Esophagus muscularis mucosa (tissue), 4 donors: ENCODE measurements around the gene PTPRB. TPM values are rescaled to one million over a fixed set of nuclear protein-coding genes. Genes with fewer than 3 reads are reported as not detected.

Experiments used
- DNase-seq: peaks from one replicate; pipeline ENCODE4 v3.0.0-alpha.2; 2017; ENCODE audit errors: extremely low spot score
- H3K27ac ChIP-seq, 4 donors: fragments of 200-600 bp; sonication (generic); replicated peaks in 1 of 4; 1 replicate in 3 of 4; 2 replicates in 1 of 4; pipeline ENCODE4 v1.5.1; 2016 to 2019; ENCODE audit warnings: mild to moderate bottlenecking in 1 of 4
- H3K27me3 ChIP-seq, 4 donors: fragments of 200-600 bp; sonication (generic); one replicate each; pipeline versions ENCODE4 v1.5.1 to v1.6.0; 2016 to 2019
- H3K36me3 ChIP-seq, 4 donors: fragments of 200-600 bp; sonication (generic); one replicate each; pipeline ENCODE4 v1.5.1; 2016 to 2019
- H3K4me1 ChIP-seq, 4 donors: fragments of 200-600 bp; sonication (generic); one replicate each; pipeline ENCODE4 v1.5.1; 2016 to 2019
- H3K4me3 ChIP-seq, 4 donors: fragments of 200-600 bp; sonication (generic); 1 replicate in 2 of 4; 2 replicates in 2 of 4; pipeline ENCODE4 v1.5.1; 2016 to 2019; ENCODE audit warnings: mild to moderate bottlenecking in 4 of 4, moderate library complexity in 1 of 4
- H3K9me3 ChIP-seq, 4 donors: fragments of 200-600 bp; sonication (generic); 1 replicate in 3 of 4; 2 replicates in 1 of 4; pipeline ENCODE4 v1.5.1; 2016 to 2019
- EP300 ChIP-seq: sonication (generic); formaldehyde crosslinking; IDR thresholded peaks from one replicate; pipeline ENCODE4 v1.6.1; 2017; ENCODE audit warnings: antibody characterized with exemption
- POLR2A ChIP-seq: fragments of 450-650 bp; IDR thresholded peaks from one replicate; pipeline ENCODE4 v1.6.1; 2017; ENCODE audit warnings: antibody characterized with exemption, moderate library complexity, mild to moderate bottlenecking, low read depth
- POLR2AphosphoS5 ChIP-seq, 2 donors: sonication (generic); formaldehyde crosslinking; IDR thresholded peaks; one replicate each; pipeline ENCODE4 v1.6.1; 2017; ENCODE audit warnings: antibody characterized with exemption in 2 of 2
- WGBS: methylation state at CpG from one replicate; pipeline ENCODE4 v1.1.5; 2018; 5-methylcytosine and 5-hydroxymethylcytosine counted together
- intact Hi-C: fragments of 100-400 bp; cut with DNase I; formaldehyde crosslinking; loops from one replicate; pipeline ENCODE4 v1.15.1; 2023
- total RNA-seq, 4 donors: library from RNA; depleted of rRNA; stranded (reverse); fragments of >200 nt; gene quantifications; one replicate each; pipeline versions ENCODE4 v1.1.0 to v1.2.1, GENCODE V29; 2016
- TF ChIP-seq, protein P1 (sequence below), 3 experiments: fragments of 200-600 bp in 2 of 3; fragments of 450-650 bp in 1 of 3; sonication (generic) in 2 of 3; IDR thresholded peaks; one replicate each; pipeline ENCODE4 v1.5.1; 2017 to 2019; ENCODE audit warnings: antibody characterized with exemption in 3 of 3, mild to moderate bottlenecking in 2 of 3, moderate library complexity in 1 of 3

PTPRB gene
- total RNA-seq, 4 donors from 2014 or later: 22.0 to 41.9 (median 30.4) TPM

GRCh38 chr12:70618371-70618770 lies 18.9 kb downstream of the PTPRB start:
- peaks cover 0 to 5% (median 2%) of the 10 kb centered on the region in 4 donors for H3K4me1 ChIP-seq

GRCh38 chr12:70617450-70617849 lies 19.8 kb downstream of the PTPRB start:
- no peak overlapping the region for H3K27ac ChIP-seq
- TF ChIP-seq, protein P1, sequence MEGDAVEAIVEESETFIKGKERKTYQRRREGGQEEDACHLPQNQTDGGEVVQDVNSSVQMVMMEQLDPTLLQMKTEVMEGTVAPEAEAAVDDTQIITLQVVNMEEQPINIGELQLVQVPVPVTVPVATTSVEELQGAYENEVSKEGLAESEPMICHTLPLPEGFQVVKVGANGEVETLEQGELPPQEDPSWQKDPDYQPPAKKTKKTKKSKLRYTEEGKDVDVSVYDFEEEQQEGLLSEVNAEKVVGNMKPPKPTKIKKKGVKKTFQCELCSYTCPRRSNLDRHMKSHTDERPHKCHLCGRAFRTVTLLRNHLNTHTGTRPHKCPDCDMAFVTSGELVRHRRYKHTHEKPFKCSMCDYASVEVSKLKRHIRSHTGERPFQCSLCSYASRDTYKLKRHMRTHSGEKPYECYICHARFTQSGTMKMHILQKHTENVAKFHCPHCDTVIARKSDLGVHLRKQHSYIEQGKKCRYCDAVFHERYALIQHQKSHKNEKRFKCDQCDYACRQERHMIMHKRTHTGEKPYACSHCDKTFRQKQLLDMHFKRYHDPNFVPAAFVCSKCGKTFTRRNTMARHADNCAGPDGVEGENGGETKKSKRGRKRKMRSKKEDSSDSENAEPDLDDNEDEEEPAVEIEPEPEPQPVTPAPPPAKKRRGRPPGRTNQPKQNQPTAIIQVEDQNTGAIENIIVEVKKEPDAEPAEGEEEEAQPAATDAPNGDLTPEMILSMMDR (IDR thresholded peaks at IDR 0.05): no peak
- TF ChIP-seq POLR2AphosphoS5 (IDR thresholded peaks at IDR 0.05) (no peak), EP300 (no peak), POLR2A (no peak)
- no peaks in the 10 kb centered on the region for H3K9me3 ChIP-seq
- H3K36me3 ChIP-seq: peaks cover 0 to 6% (median 0%) of the 10 kb centered on the region in 4 donors
- no peaks in the 10 kb centered on the region for H3K27me3 ChIP-seq
- WGBS: 91% methylated on average over 4 of the region's 4 CpGs
- intact Hi-C loops: no loop called here
- no peak for DNase-seq
- no peak overlapping the region for H3K4me3 ChIP-seq
- H3K4me1 ChIP-seq: peaks cover 0 to 5% (median 2%) of the 10 kb centered on the region in 4 donors

More at GRCh38 chr12:70618371-70618770, 18.9 kb downstream of the PTPRB start:
- H3K9me3 ChIP-seq: no peaks in the 10 kb centered on the region
- H3K27me3 ChIP-seq: no peaks in the 10 kb centered on the region
- 91% methylated on average over 4 of the region's 4 CpGs for WGBS
- H3K36me3 ChIP-seq: peaks cover 0 to 6% (median 0%) of the 10 kb centered on the region in 4 donors
- intact Hi-C loops: no loop called here
- DNase-seq: no peak
- H3K4me3 ChIP-seq: no peak overlapping the region
- no peak overlapping the region for H3K27ac ChIP-seq
- TF ChIP-seq, protein P1 (IDR thresholded peaks at IDR 0.05): no peak
- TF ChIP-seq EP300: no peak

DNA sequence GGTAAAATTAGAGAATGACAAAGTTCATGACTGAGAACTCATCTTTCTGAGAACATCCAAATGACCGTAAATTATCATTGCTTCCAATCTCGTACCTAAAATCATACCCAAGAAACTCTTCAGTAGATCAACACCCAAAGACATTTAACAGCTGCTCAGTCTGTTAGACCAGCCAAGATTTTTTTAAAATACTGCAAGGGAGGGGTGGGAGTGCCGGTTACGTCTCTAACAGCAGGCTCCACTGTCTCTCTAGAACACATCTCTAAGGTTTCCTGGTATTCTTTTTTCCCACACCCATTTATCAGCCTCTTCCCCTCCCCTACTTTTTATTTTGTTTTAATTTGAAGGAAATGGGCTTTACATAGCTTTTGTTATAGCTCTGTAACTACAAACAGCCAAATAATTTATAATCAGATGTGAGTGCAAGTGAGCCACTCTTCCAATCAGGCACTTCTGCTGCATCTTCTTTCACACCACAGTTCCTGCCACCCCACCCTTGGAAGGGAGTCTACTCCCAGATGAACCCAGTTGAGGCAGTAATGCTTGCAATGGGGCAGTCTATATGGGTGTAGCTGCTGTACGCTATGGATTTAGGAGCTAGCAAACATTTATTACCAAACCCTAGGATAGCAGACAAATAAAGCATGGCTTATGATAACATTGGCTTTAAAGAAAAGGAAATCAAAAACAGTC lies 21.9 kb downstream of the PTPRB start:
- 37% methylated on average over 5 of the region's 5 CpGs for WGBS
- TF ChIP-seq POLR2AphosphoS5 (IDR thresholded peaks at IDR 0.05) (no peak), EP300 (no peak), POLR2A (no peak)
- TF ChIP-seq, protein P1 (IDR thresholded peaks at IDR 0.05): no peak
- H3K9me3 ChIP-seq: no peaks in the 10 kb centered on the region

DNA sequence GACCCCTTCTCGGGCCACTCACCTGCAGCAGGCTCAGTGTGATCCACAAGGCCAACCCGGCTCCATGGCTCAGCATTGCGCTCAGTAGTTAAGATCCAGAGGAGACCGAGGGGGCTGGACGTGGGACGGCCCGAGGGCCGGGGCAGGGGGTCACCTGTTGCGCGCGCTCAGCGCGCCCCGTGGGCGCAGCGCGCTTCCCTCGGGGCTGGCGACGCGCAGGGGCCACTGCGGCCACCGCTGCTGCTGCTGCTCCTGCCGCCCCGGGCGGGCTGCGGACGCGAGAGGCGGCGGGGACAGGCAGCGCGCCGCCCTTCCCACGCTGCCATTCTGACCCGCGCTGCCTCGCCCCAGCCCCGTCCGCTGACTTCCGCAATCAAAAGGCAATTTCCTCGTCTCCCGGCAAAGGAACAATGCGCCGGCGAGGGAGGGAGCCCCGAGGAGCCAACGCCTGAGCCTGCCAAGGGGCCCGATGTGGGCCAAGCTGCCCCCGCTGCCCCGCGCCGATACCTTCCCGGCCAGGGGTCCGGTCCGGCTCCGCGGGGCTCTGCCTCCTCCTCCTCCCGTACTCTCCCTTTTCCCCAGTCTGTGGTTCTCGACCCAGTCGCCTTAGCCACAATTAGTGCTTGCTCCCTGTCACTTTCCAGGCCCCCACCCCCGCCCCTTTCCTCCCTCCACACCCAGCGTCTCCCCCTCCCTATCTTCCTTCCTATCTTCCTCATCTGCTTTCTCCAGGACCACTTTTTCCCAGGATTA lies 27.3 kb downstream of the PTPRB start:
- WGBS: 2% methylated on average over 35 of the region's 63 CpGs
- Histone ChIP-seq H3K27me3 (peaks cover 0 to 26% (median 0%) of the 10 kb centered on the region in 4 donors), H3K27ac (peak overlapping the region; percentile 39 to 68 (median 60)), H3K36me3 (peaks cover 0 to 4% (median 0%) of the 10 kb centered on the region in 4 donors), H3K4me3 (peak overlapping the region; percentile 53 to 61 (median 54)), H3K4me1 (peaks cover 4 to 16% (median 13%) of the 10 kb centered on the region in 4 donors), H3K9me3 (no peaks in the 10 kb centered on the region)
- TF ChIP-seq POLR2AphosphoS5 (IDR thresholded peaks at IDR 0.05) (peak; percentile 60 to 69), POLR2A (no peak), EP300 (no peak)
- TF ChIP-seq, protein P1 (IDR thresholded peaks at IDR 0.05): no peak
- no peak for DNase-seq
- intact Hi-C loops: no loop called here

More for the DNA sequence above, 21.9 kb downstream of the PTPRB start:
- Histone ChIP-seq H3K4me1 (peaks cover 0 to 5% (median 2%) of the 10 kb centered on the region in 4 donors), H3K4me3 (no peak overlapping the region), H3K27ac (no peak overlapping the region), H3K36me3 (no peaks in the 10 kb centered on the region), H3K27me3 (peaks cover 0 to 3% (median 0%) of the 10 kb centered on the region in 4 donors)
- intact Hi-C loops: no loop called here
- no peak for DNase-seq
